ENCODE measurements around the gene SYNGAP1.
"Not testable (repeated sequence)": the region's sequence is repeated elsewhere in the genome, so short reads cannot be mapped to it uniquely, and the experiment has no call there.

Gene SYNGAP1

GRCh38 chr6:33375143-33375671 lies 44.7 kb upstream of the SYNGAP1 start:
- Histone ChIP-seq H3K79me2 (ENCODE audit: low read length) (no peaks in the 10 kb centered on the region), H3K9me3 (ENCODE audit: insufficient read depth, low read length) (no peaks in the 10 kb centered on the region), H3K36me3 (replicated peaks; ENCODE audit: low read depth, low read length) (no peaks in the 10 kb centered on the region), H3K27me3 (ENCODE audit: low read depth, low read length) (no peaks in the 10 kb centered on the region), H3K4me2 (ENCODE audit: low read length) (no peak overlapping the region), H3K27ac (ENCODE audit: low read length) (no peak overlapping the region), H3K4me3 (ENCODE audit: low read length) (no peak overlapping the region), H3K9ac (ENCODE audit: low read length) (no peak overlapping the region), H3K4me1 (ENCODE audit: low read length) (no peaks in the 10 kb centered on the region), H4K20me1 (ENCODE audit: insufficient read depth, low read length) (no peaks in the 10 kb centered on the region), H2AFZ (ENCODE audit: low read depth, low read length) (no peak overlapping the region)
- no peak for TF ChIP-seq EZH2phosphoT487 (IDR thresholded peaks at IDR 0.05; ENCODE audit: low read depth)
- no peak for TF ChIP-seq CTCF (IDR thresholded peaks at IDR 0.05; ENCODE audit: low read depth, low read length)

- H3K79me2 ChIP-seq (ENCODE audit: low read length) = no peaks in the 10 kb centered on the region
- no peak overlapping the region for H2AFZ ChIP-seq (ENCODE audit: low read depth, low read length)
- no peaks in the 10 kb centered on the region for H3K27me3 ChIP-seq (ENCODE audit: low read depth, low read length)
- TF ChIP-seq EZH2phosphoT487 (IDR thresholded peaks at IDR 0.05; ENCODE audit: low read depth) (no peak), CTCF (IDR thresholded peaks at IDR 0.05; ENCODE audit: low read depth, low read length) (no peak)
- no peak overlapping the region for H3K27ac ChIP-seq (ENCODE audit: low read length)
- H3K9me3 ChIP-seq (ENCODE audit: insufficient read depth, low read length) = no peaks in the 10 kb centered on the region
- no peak overlapping the region for H3K4me2 ChIP-seq (ENCODE audit: low read length)
- no peak overlapping the region for H3K4me3 ChIP-seq (ENCODE audit: low read length)
- H3K9ac ChIP-seq (ENCODE audit: low read length) = no peak overlapping the region
- H3K4me1 ChIP-seq (ENCODE audit: low read length) = no peaks in the 10 kb centered on the region
- no peaks in the 10 kb centered on the region for H3K36me3 ChIP-seq (replicated peaks; ENCODE audit: low read depth, low read length)
- H4K20me1 ChIP-seq (ENCODE audit: insufficient read depth, low read length) = no peaks in the 10 kb centered on the region
These were observed 42.7 kb upstream of the SYNGAP1 start for GRCh38 chr6:33377171-33377570.

GRCh38 chr6:33379184-33379583 lies 40.7 kb upstream of the SYNGAP1 start:
- not testable (repeated sequence) for H3K79me2 ChIP-seq (ENCODE audit: low read length); H3K4me1 ChIP-seq (ENCODE audit: low read length); H3K9me3 ChIP-seq (ENCODE audit: insufficient read depth, low read length); H3K9ac ChIP-seq (ENCODE audit: low read length); H2AFZ ChIP-seq (ENCODE audit: low read depth, low read length); H3K4me3 ChIP-seq (ENCODE audit: low read length); H4K20me1 ChIP-seq (ENCODE audit: insufficient read depth, low read length); H3K27me3 ChIP-seq (ENCODE audit: low read depth, low read length); H3K27ac ChIP-seq (ENCODE audit: low read length); H3K36me3 ChIP-seq (replicated peaks; ENCODE audit: low read depth, low read length); H3K4me2 ChIP-seq (ENCODE audit: low read length)

- TF ChIP-seq EZH2phosphoT487 (IDR thresholded peaks at IDR 0.05; ENCODE audit: low read depth) = no peak
- TF ChIP-seq CTCF (IDR thresholded peaks at IDR 0.05; ENCODE audit: low read depth, low read length) = no peak
- Histone ChIP-seq H2AFZ (ENCODE audit: low read depth, low read length) (no peak overlapping the region), H3K36me3 (replicated peaks; ENCODE audit: low read depth, low read length) (no peaks in the 10 kb centered on the region), H3K4me3 (ENCODE audit: low read length) (no peak overlapping the region), H3K9ac (ENCODE audit: low read length) (no peak overlapping the region), H3K27ac (ENCODE audit: low read length) (no peak overlapping the region), H3K79me2 (ENCODE audit: low read length) (no peaks in the 10 kb centered on the region), H3K4me1 (ENCODE audit: low read length) (no peaks in the 10 kb centered on the region), H4K20me1 (ENCODE audit: insufficient read depth, low read length) (no peaks in the 10 kb centered on the region), H3K27me3 (ENCODE audit: low read depth, low read length) (no peaks in the 10 kb centered on the region), H3K9me3 (ENCODE audit: insufficient read depth, low read length) (no peaks in the 10 kb centered on the region), H3K4me2 (ENCODE audit: low read length) (no peak overlapping the region)
These were observed 39.4 kb upstream of the SYNGAP1 start for GRCh38 chr6:33380272-33380981.

All from OCI-LY3 (cell line).